SH-SY5Y (cell line): ENCODE measurements around the gene MARK1.

ENCODE experiments used
- GATA2 ChIP-seq: IDR thresholded peaks from 2 replicates; pipeline ENCODE4 v1.6.1; 2011; ENCODE audit warnings: mild to moderate bottlenecking, low read depth, low read length
- GATA3 ChIP-seq: IDR thresholded peaks from 2 replicates; pipeline ENCODE4 v1.6.1; 2011; ENCODE audit warnings: low read depth, mild to moderate bottlenecking, low read length, moderate library complexity

- TF ChIP-seq GATA2 = no peak
- no peak for TF ChIP-seq GATA3
Observed at GRCh38 chr1:220566869-220567268, 38.9 kb downstream of the MARK1 start.
